GM12891 (cell line): ENCODE data around the gene PRSS56.

ENCODE experiments used
- PAX5 ChIP-seq: IDR thresholded peaks from 2 replicates; pipeline ENCODE4 v1.6.1; 2011; ENCODE audit warnings: low read length, moderate library complexity, mild to moderate bottlenecking; ENCODE audit not compliant: insufficient read depth, severe bottlenecking
- POLR2A ChIP-seq: IDR thresholded peaks from 2 replicates; pipeline ENCODE4 v1.6.1; 2011; ENCODE audit warnings: low read depth, low read length, control low read depth
- POLR2AphosphoS5 ChIP-seq: IDR thresholded peaks from 2 replicates; pipeline ENCODE4 v1.6.1; 2011; ENCODE audit warnings: low read depth, low read length, control low read depth
- POU2F2 ChIP-seq: IDR thresholded peaks from 2 replicates; pipeline ENCODE4 v1.6.1; 2011; ENCODE audit warnings: low read depth, mild to moderate bottlenecking, control low read depth, low read length, moderate library complexity
- SPI1 ChIP-seq: IDR thresholded peaks from 2 replicates; pipeline ENCODE4 v1.6.1; 2011; ENCODE audit warnings: low read depth, low read length, control low read depth
- TAF1 ChIP-seq: IDR thresholded peaks from 2 replicates; pipeline ENCODE4 v1.6.1; 2011; ENCODE audit warnings: low read depth, low read length, control low read depth

DNA sequence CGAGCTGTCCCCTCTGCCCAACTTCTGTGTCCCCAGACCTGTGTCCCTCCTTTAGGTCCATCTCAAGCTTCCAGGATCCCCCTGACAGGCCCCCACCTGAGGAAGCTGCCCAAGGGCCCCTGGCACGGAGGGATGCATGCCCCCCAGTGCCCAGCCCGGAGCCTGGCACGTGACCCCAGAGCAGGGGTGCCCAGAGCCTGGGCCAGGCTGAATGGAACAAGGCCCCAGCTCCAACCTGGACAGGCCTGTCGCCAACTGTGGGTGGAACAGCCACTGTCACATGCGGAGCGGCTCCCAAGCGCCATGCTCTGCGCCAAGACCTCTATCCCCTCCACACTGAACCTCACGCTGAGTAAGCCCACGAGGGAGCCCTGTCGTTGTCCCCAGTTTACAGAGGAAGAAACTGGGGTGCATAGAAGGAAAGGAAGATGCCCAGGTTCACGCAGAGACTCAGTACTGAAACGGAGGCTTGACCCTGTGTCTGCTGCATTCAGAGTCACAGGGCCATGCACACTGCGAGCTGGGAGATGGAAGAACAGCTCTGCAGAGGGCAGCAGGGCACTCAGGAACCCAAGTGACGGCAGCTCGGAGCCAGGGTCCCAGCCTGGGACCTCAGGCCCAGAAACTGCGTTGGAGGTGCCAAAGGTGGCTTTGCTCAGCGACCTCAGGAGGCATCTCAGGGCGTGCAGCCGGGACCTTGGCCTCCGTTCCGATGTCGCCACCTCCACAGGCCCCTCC, 27.1 kb upstream of the PRSS56 start:
- TF ChIP-seq SPI1 (no peak), POLR2A (no peak), POLR2AphosphoS5 (no peak), TAF1 (no peak), PAX5 (no peak), POU2F2 (no peak)
